GM23338 (cell line): ENCODE data around the gene CACNA1C. TPM values are rescaled to one million over a fixed set of nuclear protein-coding genes. Genes with fewer than 3 reads are reported as not detected.

Source experiments
- ATAC-seq: fragments of 200-7000 bp; cut with Tn5 transposase; 3 replicates; pipeline ENCODE4 v1.9.1; 2020
- DNase-seq: peaks from one replicate; pipeline ENCODE4 v3.0.0-alpha.2; 2015; ENCODE audit warnings: low spot score
- H2AFZ ChIP-seq: fragments of 200-600 bp; sonication (generic); 2 replicates; pipeline ENCODE4 v1.8.0; 2016; ENCODE audit warnings: antibody characterized with exemption, mild to moderate bottlenecking, moderate library complexity
- H3F3A ChIP-seq: fragments of 200-600 bp; sonication (generic); replicated peaks from 2 replicates; pipeline ENCODE4 v1.8.0; 2017; ENCODE audit warnings: antibody characterized with exemption, mixed run types, low read depth
- H3K27ac ChIP-seq: fragments of 200-600 bp; sonication (generic); 2 replicates; pipeline ENCODE4 v1.6.1; 2016; ENCODE audit warnings: low read depth
- H3K27me3 ChIP-seq: fragments of 200-600 bp; sonication (generic); 2 replicates; pipeline ENCODE4 v1.8.0; 2016; ENCODE audit warnings: mild to moderate bottlenecking, mixed run types, moderate library complexity; ENCODE audit not compliant: insufficient read depth
- H3K36me3 ChIP-seq: fragments of 200-600 bp; sonication (generic); 2 replicates; pipeline ENCODE4 v1.8.0; 2016; ENCODE audit warnings: mild to moderate bottlenecking; ENCODE audit not compliant: insufficient read depth
- H3K4me1 ChIP-seq: fragments of 200-600 bp; sonication (generic); 2 replicates; pipeline ENCODE4 v1.8.0; 2016; ENCODE audit warnings: mild to moderate bottlenecking, moderate library complexity; ENCODE audit not compliant: insufficient read depth
- H3K4me2 ChIP-seq: fragments of 200-600 bp; sonication (generic); 2 replicates; pipeline ENCODE4 v1.7.1; 2017; ENCODE audit warnings: mixed run types
- H3K4me3 ChIP-seq: fragments of 200-600 bp; sonication (generic); 2 replicates; pipeline ENCODE4 v1.6.1; 2016; ENCODE audit warnings: mixed run types
- H3K79me2 ChIP-seq: fragments of 200-600 bp; sonication (generic); replicated peaks from 2 replicates; pipeline ENCODE4 v1.8.0; 2017; ENCODE audit warnings: mild to moderate bottlenecking; ENCODE audit not compliant: insufficient read depth
- H3K9me2 ChIP-seq: fragments of 200-600 bp; sonication (generic); 2 replicates; pipeline ENCODE4 v1.8.0; 2017; ENCODE audit not compliant: insufficient read depth
- H4K20me1 ChIP-seq: fragments of 200-600 bp; sonication (generic); replicated peaks from 2 replicates; pipeline ENCODE4 v1.8.0; 2017; ENCODE audit warnings: mild to moderate bottlenecking; ENCODE audit not compliant: insufficient read depth
- H3K27ac Mint-ChIP-seq: 2 replicates; pipeline ENCODE4 v1.8.0; 2020; ENCODE audit warnings: inconsistent platforms, mild to moderate bottlenecking, moderate library complexity, mixed read lengths
- H3K27me3 Mint-ChIP-seq: 3 replicates; pipeline ENCODE4 v1.8.0; 2022; ENCODE audit warnings: low read depth, mild to moderate bottlenecking, moderate library complexity, mixed read lengths, inconsistent platforms; ENCODE audit not compliant: insufficient read depth, poor library complexity
- H3K36me3 Mint-ChIP-seq: 3 replicates; pipeline ENCODE4 v1.8.0; 2021; ENCODE audit warnings: low read depth, mild to moderate bottlenecking, inconsistent platforms, moderate library complexity, mixed read lengths
- H3K4me1 Mint-ChIP-seq: 3 replicates; pipeline ENCODE4 v1.8.0; 2020; ENCODE audit warnings: mild to moderate bottlenecking, inconsistent platforms, mixed read lengths
- H3K4me3 Mint-ChIP-seq: 3 replicates; pipeline ENCODE4 v1.8.0; 2021; ENCODE audit warnings: moderate library complexity, mild to moderate bottlenecking, inconsistent platforms, mixed read lengths
- H3K9me3 Mint-ChIP-seq: 3 replicates; pipeline ENCODE4 v1.8.0; 2020; ENCODE audit warnings: moderate library complexity, mild to moderate bottlenecking, inconsistent platforms, mixed read lengths
- CREB1 ChIP-seq: fragments of 250-450 bp; sonication (Bioruptor Pico); IDR thresholded peaks from 2 replicates; pipeline ENCODE4 v1.5.0; 2020; ENCODE audit warnings: low read depth, mild to moderate bottlenecking, moderate library complexity
- EZH2phosphoT487 ChIP-seq: fragments of 200-600 bp; sonication (generic); IDR thresholded peaks from one replicate; pipeline ENCODE4 v1.8.1; 2018; ENCODE audit warnings: antibody characterized with exemption; ENCODE audit not compliant: unreplicated experiment
- JUNB ChIP-seq: IDR thresholded peaks from one replicate; pipeline ENCODE4 v1.6.1; 2016; ENCODE audit warnings: antibody characterized with exemption; ENCODE audit not compliant: unreplicated experiment
- POLR2AphosphoS5 ChIP-seq: IDR thresholded peaks from 2 replicates; pipeline ENCODE4 v1.6.1; 2016; ENCODE audit warnings: antibody characterized with exemption, low read depth
- ZNF114 ChIP-seq: fragments of 250-450 bp; sonication (Bioruptor Pico); IDR thresholded peaks from 2 replicates; pipeline ENCODE4 v1.5.0; 2020; ENCODE audit warnings: mild to moderate bottlenecking, moderate library complexity
- ZNF331 ChIP-seq: fragments of 250-450 bp; sonication (Bioruptor Pico); IDR thresholded peaks from 2 replicates; pipeline ENCODE4 v1.5.0; 2020; ENCODE audit warnings: low read depth, mild to moderate bottlenecking, moderate library complexity
- polyA plus RNA-seq: library from polyadenylated mRNA; unstranded; fragments of >200 nt; fragmentation: Nextera tagmentation; extraction: Ambion mirVana; gene quantifications from 2 replicates; pipeline ENCODE4 v1.2.1, GENCODE V29; 2016
- total RNA-seq: library from RNA; depleted of rRNA; stranded (reverse); fragments of >200 nt; shearing (Covaris generic); gene quantifications from 2 replicates; pipeline ENCODE4 v1.2.3, GENCODE V29; 2014
- TF ChIP-seq, protein P1 (sequence below): IDR thresholded peaks from one replicate; pipeline ENCODE4 v1.6.1; 2018; ENCODE audit warnings: antibody characterized with exemption; ENCODE audit not compliant: unreplicated experiment
- TF ChIP-seq, protein P2 (sequence below), 2 experiments: fragments of 200-600 bp in 1 of 2; sonication (generic) in 1 of 2; conservative IDR thresholded peaks; 2 replicates each; pipeline versions ENCODE4 v1.5.1 to v1.6.1; 2016 to 2017; ENCODE audit warnings: antibody characterized with exemption in 2 of 2, low read depth in 2 of 2, mild to moderate bottlenecking in 2 of 2, moderate library complexity in 1 of 2
- TF ChIP-seq, protein P3 (sequence below): fragments of 250-450 bp; sonication (Bioruptor Pico); IDR thresholded peaks from 2 replicates; pipeline ENCODE4 v1.5.0; 2020; ENCODE audit warnings: mild to moderate bottlenecking, moderate library complexity

The CACNA1C gene
- total and polyA plus RNA-seq, 2 experiments from 2014 or later: 0.78 to 2.1 TPM

- Mint-ChIP-seq H3K4me3 (no peak overlapping the region), H3K9me3 (no peaks in the 10 kb centered on the region; the same call in 1 of the 3 replicates), H3K27ac (no peak overlapping the region; the same call in 1 of the 2 replicates), H3K4me1 (peaks cover 3% of the 10 kb centered on the region), H3K36me3 (no peaks in the 10 kb centered on the region; the same call in 2 of the 3 replicates), H3K27me3 (peaks cover 17% of the 10 kb centered on the region)
- no peaks in the 10 kb centered on the region for H3K4me1 ChIP-seq
- H3K27ac ChIP-seq: no peak overlapping the region
- DNase-seq: no peak
- no peak for TF ChIP-seq POLR2AphosphoS5
- H3K4me3 ChIP-seq: no peak overlapping the region
- peaks cover 6% of the 10 kb centered on the region for H3K9me2 ChIP-seq
- no peak overlapping the region for H3K4me2 ChIP-seq
- no peaks in the 10 kb centered on the region for H3K79me2 ChIP-seq
- no peak overlapping the region for H2AFZ ChIP-seq
- ATAC-seq: no peak
- no peaks in the 10 kb centered on the region for H3K27me3 ChIP-seq
- H3F3A ChIP-seq: no peaks in the 10 kb centered on the region
- H3K36me3 ChIP-seq: no peaks in the 10 kb centered on the region
- no peaks in the 10 kb centered on the region for H4K20me1 ChIP-seq
Measured at GRCh38 chr12:2607881-2608607, 555.3 kb downstream of the CACNA1C start.

- no peak overlapping the region for H2AFZ ChIP-seq
- H3K4me2 ChIP-seq: no peak overlapping the region
- Mint-ChIP-seq H3K4me1 (no peaks in the 10 kb centered on the region), H3K27ac (no peak overlapping the region; the same call in 1 of the 2 replicates), H3K36me3 (no peaks in the 10 kb centered on the region; the same call in 2 of the 3 replicates), H3K4me3 (no peak overlapping the region), H3K9me3 (no peaks in the 10 kb centered on the region; the same call in 1 of the 3 replicates), H3K27me3 (peaks cover 17% of the 10 kb centered on the region)
- H3K36me3 ChIP-seq: no peaks in the 10 kb centered on the region
- H4K20me1 ChIP-seq: no peaks in the 10 kb centered on the region
- no peak for ATAC-seq
- no peak for DNase-seq
- H3K27ac ChIP-seq: no peak overlapping the region
- no peaks in the 10 kb centered on the region for H3K4me1 ChIP-seq
- no peaks in the 10 kb centered on the region for H3K79me2 ChIP-seq
- H3K4me3 ChIP-seq: no peak overlapping the region
- H3K9me2 ChIP-seq: peaks cover 1% of the 10 kb centered on the region; the same call in 1 of the 2 replicates
- no peaks in the 10 kb centered on the region for H3F3A ChIP-seq
- H3K27me3 ChIP-seq: no peaks in the 10 kb centered on the region
- no peak for TF ChIP-seq ZNF331 (CRISPR knock-in tag)
- TF ChIP-seq JUNB: no peak
- no peak for TF ChIP-seq ZNF114 (CRISPR knock-in tag)
- TF ChIP-seq, protein P1, sequence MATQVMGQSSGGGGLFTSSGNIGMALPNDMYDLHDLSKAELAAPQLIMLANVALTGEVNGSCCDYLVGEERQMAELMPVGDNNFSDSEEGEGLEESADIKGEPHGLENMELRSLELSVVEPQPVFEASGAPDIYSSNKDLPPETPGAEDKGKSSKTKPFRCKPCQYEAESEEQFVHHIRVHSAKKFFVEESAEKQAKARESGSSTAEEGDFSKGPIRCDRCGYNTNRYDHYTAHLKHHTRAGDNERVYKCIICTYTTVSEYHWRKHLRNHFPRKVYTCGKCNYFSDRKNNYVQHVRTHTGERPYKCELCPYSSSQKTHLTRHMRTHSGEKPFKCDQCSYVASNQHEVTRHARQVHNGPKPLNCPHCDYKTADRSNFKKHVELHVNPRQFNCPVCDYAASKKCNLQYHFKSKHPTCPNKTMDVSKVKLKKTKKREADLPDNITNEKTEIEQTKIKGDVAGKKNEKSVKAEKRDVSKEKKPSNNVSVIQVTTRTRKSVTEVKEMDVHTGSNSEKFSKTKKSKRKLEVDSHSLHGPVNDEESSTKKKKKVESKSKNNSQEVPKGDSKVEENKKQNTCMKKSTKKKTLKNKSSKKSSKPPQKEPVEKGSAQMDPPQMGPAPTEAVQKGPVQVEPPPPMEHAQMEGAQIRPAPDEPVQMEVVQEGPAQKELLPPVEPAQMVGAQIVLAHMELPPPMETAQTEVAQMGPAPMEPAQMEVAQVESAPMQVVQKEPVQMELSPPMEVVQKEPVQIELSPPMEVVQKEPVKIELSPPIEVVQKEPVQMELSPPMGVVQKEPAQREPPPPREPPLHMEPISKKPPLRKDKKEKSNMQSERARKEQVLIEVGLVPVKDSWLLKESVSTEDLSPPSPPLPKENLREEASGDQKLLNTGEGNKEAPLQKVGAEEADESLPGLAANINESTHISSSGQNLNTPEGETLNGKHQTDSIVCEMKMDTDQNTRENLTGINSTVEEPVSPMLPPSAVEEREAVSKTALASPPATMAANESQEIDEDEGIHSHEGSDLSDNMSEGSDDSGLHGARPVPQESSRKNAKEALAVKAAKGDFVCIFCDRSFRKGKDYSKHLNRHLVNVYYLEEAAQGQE: no peak
- TF ChIP-seq, protein P2, sequence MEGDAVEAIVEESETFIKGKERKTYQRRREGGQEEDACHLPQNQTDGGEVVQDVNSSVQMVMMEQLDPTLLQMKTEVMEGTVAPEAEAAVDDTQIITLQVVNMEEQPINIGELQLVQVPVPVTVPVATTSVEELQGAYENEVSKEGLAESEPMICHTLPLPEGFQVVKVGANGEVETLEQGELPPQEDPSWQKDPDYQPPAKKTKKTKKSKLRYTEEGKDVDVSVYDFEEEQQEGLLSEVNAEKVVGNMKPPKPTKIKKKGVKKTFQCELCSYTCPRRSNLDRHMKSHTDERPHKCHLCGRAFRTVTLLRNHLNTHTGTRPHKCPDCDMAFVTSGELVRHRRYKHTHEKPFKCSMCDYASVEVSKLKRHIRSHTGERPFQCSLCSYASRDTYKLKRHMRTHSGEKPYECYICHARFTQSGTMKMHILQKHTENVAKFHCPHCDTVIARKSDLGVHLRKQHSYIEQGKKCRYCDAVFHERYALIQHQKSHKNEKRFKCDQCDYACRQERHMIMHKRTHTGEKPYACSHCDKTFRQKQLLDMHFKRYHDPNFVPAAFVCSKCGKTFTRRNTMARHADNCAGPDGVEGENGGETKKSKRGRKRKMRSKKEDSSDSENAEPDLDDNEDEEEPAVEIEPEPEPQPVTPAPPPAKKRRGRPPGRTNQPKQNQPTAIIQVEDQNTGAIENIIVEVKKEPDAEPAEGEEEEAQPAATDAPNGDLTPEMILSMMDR (conservative IDR thresholded peaks at IDR 0.05; ENCODE audit: low read depth in 2 of 2): no peak
- no peak for TF ChIP-seq EZH2phosphoT487
- TF ChIP-seq POLR2AphosphoS5: no peak
- TF ChIP-seq CREB1 (CRISPR knock-in tag): no peak
- TF ChIP-seq, protein P3, sequence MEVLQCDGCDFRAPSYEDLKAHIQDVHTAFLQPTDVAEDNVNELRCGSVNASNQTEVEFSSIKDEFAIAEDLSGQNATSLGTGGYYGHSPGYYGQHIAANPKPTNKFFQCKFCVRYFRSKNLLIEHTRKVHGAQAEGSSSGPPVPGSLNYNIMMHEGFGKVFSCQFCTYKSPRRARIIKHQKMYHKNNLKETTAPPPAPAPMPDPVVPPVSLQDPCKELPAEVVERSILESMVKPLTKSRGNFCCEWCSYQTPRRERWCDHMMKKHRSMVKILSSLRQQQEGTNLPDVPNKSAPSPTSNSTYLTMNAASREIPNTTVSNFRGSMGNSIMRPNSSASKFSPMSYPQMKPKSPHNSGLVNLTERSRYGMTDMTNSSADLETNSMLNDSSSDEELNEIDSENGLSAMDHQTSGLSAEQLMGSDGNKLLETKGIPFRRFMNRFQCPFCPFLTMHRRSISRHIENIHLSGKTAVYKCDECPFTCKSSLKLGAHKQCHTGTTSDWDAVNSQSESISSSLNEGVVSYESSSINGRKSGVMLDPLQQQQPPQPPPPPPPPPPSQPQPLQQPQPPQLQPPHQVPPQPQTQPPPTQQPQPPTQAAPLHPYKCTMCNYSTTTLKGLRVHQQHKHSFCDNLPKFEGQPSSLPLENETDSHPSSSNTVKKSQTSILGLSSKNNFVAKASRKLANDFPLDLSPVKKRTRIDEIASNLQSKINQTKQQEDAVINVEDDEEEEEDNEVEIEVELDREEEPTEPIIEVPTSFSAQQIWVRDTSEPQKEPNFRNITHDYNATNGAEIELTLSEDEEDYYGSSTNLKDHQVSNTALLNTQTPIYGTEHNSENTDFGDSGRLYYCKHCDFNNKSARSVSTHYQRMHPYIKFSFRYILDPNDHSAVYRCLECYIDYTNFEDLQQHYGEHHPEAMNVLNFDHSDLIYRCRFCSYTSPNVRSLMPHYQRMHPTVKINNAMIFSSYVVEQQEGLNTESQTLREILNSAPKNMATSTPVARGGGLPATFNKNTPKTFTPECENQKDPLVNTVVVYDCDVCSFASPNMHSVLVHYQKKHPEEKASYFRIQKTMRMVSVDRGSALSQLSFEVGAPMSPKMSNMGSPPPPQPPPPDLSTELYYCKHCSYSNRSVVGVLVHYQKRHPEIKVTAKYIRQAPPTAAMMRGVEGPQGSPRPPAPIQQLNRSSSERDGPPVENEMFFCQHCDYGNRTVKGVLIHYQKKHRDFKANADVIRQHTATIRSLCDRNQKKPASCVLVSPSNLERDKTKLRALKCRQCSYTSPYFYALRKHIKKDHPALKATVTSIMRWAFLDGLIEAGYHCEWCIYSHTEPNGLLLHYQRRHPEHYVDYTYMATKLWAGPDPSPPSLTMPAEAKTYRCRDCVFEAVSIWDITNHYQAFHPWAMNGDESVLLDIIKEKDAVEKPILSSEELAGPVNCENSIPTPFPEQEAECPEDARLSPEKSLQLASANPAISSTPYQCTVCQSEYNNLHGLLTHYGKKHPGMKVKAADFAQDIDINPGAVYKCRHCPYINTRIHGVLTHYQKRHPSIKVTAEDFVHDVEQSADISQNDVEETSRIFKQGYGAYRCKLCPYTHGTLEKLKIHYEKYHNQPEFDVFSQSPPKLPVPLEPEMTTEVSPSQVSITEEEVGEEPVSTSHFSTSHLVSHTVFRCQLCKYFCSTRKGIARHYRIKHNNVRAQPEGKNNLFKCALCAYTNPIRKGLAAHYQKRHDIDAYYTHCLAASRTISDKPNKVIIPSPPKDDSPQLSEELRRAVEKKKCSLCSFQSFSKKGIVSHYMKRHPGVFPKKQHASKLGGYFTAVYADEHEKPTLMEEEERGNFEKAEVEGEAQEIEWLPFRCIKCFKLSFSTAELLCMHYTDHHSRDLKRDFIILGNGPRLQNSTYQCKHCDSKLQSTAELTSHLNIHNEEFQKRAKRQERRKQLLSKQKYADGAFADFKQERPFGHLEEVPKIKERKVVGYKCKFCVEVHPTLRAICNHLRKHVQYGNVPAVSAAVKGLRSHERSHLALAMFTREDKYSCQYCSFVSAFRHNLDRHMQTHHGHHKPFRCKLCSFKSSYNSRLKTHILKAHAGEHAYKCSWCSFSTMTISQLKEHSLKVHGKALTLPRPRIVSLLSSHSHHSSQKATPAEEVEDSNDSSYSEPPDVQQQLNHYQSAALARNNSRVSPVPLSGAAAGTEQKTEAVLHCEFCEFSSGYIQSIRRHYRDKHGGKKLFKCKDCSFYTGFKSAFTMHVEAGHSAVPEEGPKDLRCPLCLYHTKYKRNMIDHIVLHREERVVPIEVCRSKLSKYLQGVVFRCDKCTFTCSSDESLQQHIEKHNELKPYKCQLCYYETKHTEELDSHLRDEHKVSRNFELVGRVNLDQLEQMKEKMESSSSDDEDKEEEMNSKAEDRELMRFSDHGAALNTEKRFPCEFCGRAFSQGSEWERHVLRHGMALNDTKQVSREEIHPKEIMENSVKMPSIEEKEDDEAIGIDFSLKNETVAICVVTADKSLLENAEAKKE (CRISPR knock-in tag): no peak
Measured at GRCh38 chr12:2608608-2608945, 555.8 kb downstream of the CACNA1C start.
